Erythroblast (primary cell): ENCODE results near the gene DNAJC3.

Experiments
- GATA1 ChIP-seq: IDR thresholded peaks from 2 replicates; pipeline ENCODE4 v1.6.1; 2011; ENCODE audit warnings: low read depth, mild to moderate bottlenecking, control low read depth, low read length, moderate library complexity
- POLR2A ChIP-seq: IDR thresholded peaks from 2 replicates; pipeline ENCODE4 v1.6.1; 2011; ENCODE audit warnings: mild to moderate bottlenecking, low read length

DNA sequence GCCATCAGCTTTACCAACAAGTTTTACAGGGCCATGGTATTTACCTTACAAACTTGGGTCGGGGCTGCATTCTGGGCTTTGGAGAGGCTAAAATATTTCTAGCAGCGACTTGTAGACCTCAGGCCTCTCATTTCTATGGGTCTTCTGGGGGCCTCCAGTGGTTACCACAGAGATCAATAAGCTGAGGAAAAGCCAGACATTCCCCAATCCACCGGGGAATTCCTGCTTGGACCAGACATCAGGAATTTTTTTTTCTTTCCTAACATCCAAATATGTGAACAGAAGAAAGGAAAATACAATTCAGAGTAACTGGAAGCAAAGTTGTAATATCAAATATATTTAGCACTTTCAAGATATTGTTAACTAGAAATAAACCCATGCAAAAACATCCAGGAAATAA is 33.9 kb upstream of the DNAJC3 start:
- TF ChIP-seq POLR2A: no peak
- TF ChIP-seq GATA1: no peak
